ENCODE measurements around the gene NFATC2IP. TPM values are rescaled to one million over a fixed set of nuclear protein-coding genes. Genes with fewer than 3 reads are reported as not detected.

Gene NFATC2IP
- total RNA-seq (10 to 100 TPM; 16.7 to 17.6 TPM), polyA plus RNA-seq (1 to 10 TPM; 5.8 to 7.1 TPM)

DNA sequence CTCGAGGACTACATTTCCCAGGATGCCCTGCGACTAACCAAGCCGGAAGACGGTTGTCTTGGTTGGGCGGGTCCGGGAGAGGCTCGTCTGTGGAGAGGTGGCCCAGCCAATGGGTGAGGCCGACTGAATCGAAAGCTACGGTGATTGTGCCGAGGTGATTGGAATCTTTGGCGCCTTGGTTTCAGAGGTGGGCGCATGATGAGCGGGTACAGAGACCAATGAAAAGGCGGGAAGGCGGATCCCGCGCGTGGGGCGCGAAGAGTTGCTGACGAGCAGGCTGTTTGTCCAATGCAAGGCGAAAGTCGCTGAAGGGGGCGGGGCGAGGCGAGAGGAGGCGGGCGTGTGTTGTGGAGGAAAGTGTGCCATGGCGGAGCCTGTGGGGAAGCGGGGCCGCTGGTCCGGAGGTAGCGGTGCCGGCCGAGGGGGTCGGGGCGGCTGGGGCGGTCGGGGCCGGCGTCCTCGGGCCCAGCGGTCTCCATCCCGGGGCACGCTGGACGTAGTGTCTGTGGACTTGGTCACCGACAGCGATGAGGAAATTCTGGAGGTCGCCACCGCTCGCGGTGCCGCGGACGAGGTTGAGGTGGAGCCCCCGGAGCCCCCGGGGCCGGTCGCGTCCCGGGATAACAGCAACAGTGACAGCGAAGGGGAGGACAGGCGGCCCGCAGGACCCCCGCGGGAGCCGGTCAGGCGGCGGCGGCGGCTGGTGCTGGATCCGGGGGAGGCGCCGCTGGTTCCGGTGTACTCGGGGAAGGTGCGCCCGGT is at the start of gene NFATC2IP:
TSS of gene NFATC2IP (plus strand) at position 290 of the 762 bp plus-strand sequence. CDS start at position 365, 75 bp downstream.
- peak within 1 kb of the TSS; percentile 68 to 99 (median 80) for H3K4me3 ChIP-seq (ENCODE audit: low read depth in 1 of 3, low read length in 3 of 3)
- TF ChIP-seq TAF1 (conservative IDR thresholded peaks at IDR 0.05) (no peak), SP1 (IDR thresholded peaks at IDR 0.05) (peak; percentile 99), JUND (IDR thresholded peaks at IDR 0.05) (no peak), RAD21 (IDR thresholded peaks at IDR 0.05) (peak; percentile 16 to 33), NR2F2 (IDR thresholded peaks at IDR 0.05) (no peak), FOXA2 (IDR thresholded peaks at IDR 0.05) (no peak), HNF4G (IDR thresholded peaks at IDR 0.05) (no peak), FOXA1 (IDR thresholded peaks at IDR 0.05) (no peak), RXRA (IDR thresholded peaks at IDR 0.05) (peak in 1 of 2 donors; percentile 23), EGR1 (IDR thresholded peaks at IDR 0.05; ENCODE audit: low read depth in 2 of 2) (no peak), YY1 (IDR thresholded peaks at IDR 0.05) (peak; percentile 90), HNF4A (conservative IDR thresholded peaks at IDR 0.05) (peak in 1 of 2 donors; percentile 19), GABPA (IDR thresholded peaks at IDR 0.05 in 1 of 2, conservative IDR thresholded peaks at IDR 0.05 in 1 of 2) (peak; percentile 74 to 95)
- TF ChIP-seq, protein P1, sequence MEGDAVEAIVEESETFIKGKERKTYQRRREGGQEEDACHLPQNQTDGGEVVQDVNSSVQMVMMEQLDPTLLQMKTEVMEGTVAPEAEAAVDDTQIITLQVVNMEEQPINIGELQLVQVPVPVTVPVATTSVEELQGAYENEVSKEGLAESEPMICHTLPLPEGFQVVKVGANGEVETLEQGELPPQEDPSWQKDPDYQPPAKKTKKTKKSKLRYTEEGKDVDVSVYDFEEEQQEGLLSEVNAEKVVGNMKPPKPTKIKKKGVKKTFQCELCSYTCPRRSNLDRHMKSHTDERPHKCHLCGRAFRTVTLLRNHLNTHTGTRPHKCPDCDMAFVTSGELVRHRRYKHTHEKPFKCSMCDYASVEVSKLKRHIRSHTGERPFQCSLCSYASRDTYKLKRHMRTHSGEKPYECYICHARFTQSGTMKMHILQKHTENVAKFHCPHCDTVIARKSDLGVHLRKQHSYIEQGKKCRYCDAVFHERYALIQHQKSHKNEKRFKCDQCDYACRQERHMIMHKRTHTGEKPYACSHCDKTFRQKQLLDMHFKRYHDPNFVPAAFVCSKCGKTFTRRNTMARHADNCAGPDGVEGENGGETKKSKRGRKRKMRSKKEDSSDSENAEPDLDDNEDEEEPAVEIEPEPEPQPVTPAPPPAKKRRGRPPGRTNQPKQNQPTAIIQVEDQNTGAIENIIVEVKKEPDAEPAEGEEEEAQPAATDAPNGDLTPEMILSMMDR (IDR thresholded peaks at IDR 0.05; ENCODE audit: low read depth, low read length, missing input control), result no peak
- TF ChIP-seq, protein P2, sequence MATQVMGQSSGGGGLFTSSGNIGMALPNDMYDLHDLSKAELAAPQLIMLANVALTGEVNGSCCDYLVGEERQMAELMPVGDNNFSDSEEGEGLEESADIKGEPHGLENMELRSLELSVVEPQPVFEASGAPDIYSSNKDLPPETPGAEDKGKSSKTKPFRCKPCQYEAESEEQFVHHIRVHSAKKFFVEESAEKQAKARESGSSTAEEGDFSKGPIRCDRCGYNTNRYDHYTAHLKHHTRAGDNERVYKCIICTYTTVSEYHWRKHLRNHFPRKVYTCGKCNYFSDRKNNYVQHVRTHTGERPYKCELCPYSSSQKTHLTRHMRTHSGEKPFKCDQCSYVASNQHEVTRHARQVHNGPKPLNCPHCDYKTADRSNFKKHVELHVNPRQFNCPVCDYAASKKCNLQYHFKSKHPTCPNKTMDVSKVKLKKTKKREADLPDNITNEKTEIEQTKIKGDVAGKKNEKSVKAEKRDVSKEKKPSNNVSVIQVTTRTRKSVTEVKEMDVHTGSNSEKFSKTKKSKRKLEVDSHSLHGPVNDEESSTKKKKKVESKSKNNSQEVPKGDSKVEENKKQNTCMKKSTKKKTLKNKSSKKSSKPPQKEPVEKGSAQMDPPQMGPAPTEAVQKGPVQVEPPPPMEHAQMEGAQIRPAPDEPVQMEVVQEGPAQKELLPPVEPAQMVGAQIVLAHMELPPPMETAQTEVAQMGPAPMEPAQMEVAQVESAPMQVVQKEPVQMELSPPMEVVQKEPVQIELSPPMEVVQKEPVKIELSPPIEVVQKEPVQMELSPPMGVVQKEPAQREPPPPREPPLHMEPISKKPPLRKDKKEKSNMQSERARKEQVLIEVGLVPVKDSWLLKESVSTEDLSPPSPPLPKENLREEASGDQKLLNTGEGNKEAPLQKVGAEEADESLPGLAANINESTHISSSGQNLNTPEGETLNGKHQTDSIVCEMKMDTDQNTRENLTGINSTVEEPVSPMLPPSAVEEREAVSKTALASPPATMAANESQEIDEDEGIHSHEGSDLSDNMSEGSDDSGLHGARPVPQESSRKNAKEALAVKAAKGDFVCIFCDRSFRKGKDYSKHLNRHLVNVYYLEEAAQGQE (IDR thresholded peaks at IDR 0.05), result no peak
- TF ChIP-seq, protein P3, sequence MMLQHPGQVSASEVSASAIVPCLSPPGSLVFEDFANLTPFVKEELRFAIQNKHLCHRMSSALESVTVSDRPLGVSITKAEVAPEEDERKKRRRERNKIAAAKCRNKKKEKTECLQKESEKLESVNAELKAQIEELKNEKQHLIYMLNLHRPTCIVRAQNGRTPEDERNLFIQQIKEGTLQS (IDR thresholded peaks at IDR 0.05), result no peak
- TF ChIP-seq, protein P4, sequence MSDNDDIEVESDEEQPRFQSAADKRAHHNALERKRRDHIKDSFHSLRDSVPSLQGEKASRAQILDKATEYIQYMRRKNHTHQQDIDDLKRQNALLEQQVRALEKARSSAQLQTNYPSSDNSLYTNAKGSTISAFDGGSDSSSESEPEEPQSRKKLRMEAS (IDR thresholded peaks at IDR 0.05), result peak; percentile 63
- TF ChIP-seq, protein P5, sequence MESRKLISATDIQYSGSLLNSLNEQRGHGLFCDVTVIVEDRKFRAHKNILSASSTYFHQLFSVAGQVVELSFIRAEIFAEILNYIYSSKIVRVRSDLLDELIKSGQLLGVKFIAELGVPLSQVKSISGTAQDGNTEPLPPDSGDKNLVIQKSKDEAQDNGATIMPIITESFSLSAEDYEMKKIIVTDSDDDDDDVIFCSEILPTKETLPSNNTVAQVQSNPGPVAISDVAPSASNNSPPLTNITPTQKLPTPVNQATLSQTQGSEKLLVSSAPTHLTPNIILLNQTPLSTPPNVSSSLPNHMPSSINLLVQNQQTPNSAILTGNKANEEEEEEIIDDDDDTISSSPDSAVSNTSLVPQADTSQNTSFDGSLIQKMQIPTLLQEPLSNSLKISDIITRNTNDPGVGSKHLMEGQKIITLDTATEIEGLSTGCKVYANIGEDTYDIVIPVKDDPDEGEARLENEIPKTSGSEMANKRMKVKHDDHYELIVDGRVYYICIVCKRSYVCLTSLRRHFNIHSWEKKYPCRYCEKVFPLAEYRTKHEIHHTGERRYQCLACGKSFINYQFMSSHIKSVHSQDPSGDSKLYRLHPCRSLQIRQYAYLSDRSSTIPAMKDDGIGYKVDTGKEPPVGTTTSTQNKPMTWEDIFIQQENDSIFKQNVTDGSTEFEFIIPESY (IDR thresholded peaks at IDR 0.05), result peak; percentile 74
- peaks cover 2 to 14% (median 13%) of the 10 kb centered on the region in 4 donors for H3K4me1 ChIP-seq (ENCODE audit: control insufficient read depth in 4 of 4, insufficient read depth in 4 of 4, low read length in 3 of 4)
- DNase-seq (ENCODE audit: low spot score), result peak; percentile 100
- H3K27ac ChIP-seq (ENCODE audit: low read depth in 1 of 2, low read length in 2 of 2), result peak within 1 kb of the TSS; percentile 57 to 76
- peak within 1 kb of the TSS; percentile 58 to 71 for H3K9ac ChIP-seq (ENCODE audit: low read depth in 1 of 2, low read length in 2 of 2)
- peaks cover under 1 to 20% (median 14%) of the 10 kb centered on the region in 4 donors for H3K36me3 ChIP-seq (ENCODE audit: control insufficient read depth in 4 of 4, insufficient read depth in 3 of 4, low read depth in 1 of 4, low read length in 3 of 4)
- WGBS, result under 1% methylated on average over 79 of the region's 79 CpGs
- no peaks in the 10 kb centered on the region for H3K9me3 ChIP-seq (ENCODE audit: control insufficient read depth in 4 of 4, low read length in 3 of 4)
- H3K27me3 ChIP-seq (ENCODE audit: control insufficient read depth in 4 of 4, insufficient read depth in 4 of 4, low read length in 3 of 4), result no peaks in the 10 kb centered on the region

Data from liver (tissue), 9 donors.